ENCODE measurements around the gene NOP9.

DNA sequence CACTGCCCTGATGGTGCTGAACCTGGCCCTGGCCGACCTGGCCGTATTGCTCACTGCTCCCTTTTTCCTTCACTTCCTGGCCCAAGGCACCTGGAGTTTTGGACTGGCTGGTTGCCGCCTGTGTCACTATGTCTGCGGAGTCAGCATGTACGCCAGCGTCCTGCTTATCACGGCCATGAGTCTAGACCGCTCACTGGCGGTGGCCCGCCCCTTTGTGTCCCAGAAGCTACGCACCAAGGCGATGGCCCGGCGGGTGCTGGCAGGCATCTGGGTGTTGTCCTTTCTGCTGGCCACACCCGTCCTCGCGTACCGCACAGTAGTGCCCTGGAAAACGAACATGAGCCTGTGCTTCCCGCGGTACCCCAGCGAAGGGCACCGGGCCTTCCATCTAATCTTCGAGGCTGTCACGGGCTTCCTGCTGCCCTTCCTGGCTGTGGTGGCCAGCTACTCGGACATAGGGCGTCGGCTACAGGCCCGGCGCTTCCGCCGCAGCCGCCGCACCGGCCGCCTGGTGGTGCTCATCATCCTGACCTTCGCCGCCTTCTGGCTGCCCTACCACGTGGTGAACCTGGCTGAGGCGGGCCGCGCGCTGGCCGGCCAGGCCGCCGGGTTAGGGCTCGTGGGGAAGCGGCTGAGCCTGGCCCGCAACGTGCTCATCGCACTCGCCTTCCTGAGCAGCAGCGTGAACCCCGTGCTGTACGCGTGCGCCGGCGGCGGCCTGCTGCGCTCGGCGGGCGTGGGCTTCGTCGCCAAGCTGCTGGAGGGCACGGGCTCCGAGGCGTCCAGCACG lies 16.4 kb downstream of the NOP9 start:
- no peak for TF ChIP-seq JUND (IDR thresholded peaks at IDR 0.05)
- TF ChIP-seq POLR2A (IDR thresholded peaks at IDR 0.05; ENCODE audit: borderline replicate concordance, extremely low read depth, insufficient read depth, insufficient read length): no peak
